ENCODE data around the gene KATNAL2.
"Not testable (repeated sequence)": the region's sequence is repeated elsewhere in the genome, so short reads cannot be mapped to it uniquely, and the experiment has no call there.

The KATNAL2 gene

DNA sequence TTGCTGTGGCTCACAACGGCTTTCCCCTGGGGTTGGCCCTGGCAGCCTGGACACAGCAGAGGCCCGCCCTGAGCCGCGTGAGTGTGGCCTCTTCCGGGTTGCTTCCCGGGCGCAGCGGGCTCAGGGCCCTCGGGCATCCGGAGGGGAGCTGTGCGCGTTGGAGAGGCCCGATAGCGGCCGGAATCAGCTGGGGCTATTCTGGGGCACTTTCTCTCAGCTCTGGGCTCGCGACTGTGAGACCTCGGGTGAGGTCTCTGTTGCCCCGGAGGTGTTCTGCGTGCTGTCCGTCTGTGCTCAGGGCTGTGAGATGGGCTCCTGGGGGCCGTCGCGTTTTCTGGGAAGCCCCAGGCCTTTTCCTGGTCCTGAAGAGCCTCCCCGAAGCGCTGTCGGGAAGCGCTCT, 117.2 kb downstream of the KATNAL2 start:
- not testable (repeated sequence) for DNase-seq

DNA sequence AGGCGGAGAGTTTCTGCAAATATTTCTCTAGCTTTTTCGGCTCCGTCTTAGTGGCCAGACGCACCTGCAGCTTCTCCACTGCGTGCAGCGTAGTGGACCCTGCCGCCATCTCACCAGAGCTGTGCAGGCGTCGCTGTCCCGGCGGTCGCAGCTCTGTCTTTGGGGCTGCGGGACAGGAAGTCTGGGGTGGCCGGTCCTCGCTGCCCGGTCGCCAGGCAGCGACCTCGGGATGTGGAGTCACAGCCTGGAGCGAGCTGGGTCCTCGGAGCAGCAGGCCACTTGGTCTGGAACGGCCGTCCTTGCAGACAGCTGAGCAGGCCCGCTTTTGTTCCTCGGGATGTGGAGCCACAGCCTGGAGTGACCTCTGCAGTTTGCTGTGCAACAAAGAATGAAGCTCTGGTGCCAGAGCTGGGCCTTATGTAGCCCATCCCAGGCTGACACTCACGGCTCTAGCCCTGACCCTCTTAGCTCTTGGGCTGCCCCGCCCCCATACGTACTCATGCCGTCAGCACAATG, 117.8 kb downstream of the KATNAL2 start, which contains the start of gene ELOA2:
TSS of gene ELOA2 (minus strand) at position 466 of the 516 bp plus-strand sequence. CDS start at position 109, 357 bp downstream.
- DNase-seq = no peak

DNA sequence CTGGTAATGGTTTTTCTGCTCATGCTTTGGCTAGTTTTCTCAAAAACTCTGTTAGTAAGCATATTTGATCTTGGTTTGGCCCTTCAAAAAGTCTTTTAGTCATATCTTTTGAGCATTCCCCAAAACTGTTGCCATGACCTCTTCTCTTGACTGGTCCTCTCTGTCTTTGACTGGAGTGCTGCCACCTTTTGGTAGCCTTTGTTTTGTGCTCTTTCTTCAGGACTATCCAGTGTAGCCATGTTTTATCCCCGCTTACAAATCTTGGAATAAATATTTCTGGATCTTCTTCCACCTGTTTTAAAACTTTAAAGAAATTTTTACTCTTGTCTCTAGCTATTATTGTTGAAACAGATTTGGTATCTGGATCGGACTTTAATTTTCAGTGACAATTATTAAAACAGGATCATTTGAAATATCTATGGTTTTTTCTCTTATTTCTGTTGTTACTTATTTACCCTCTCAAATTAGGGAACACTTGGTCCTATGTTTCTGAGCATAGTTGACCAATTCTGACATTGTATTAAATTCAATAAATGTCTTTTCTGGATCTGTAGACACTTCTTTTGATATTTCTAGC, 119.0 kb downstream of the KATNAL2 start:
- DNase-seq = peak; percentile 9

DNA sequence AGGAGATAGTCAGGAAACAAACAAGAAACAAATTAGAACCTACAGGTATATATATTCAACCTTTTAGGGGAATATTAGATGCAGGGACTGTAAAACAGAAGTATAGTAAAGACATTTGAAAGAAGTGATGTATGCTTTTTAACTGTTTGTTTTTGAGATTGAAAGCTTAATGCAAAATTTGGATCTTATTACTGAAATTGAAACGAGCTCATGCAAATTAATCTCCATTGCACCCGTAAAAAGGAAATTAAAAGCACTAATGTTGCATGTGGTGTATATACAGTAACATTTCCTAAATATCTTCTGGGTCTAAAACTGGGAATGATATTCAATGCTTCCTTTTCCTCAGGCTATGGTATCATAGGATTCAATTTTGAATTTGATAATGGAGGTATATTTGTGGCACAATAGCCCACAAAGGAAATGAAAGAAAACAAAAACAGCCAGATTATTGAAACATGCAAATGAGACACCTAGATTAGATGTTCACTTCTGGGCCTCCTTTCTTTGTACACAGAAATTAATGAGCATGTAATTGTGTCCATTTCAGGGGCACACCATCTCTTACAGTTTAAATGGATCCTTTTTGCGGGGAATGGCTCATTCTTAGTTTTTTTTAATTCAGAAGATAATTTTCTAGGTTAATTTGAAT, 119.7 kb downstream of the KATNAL2 start:
- no peak for DNase-seq

DNA sequence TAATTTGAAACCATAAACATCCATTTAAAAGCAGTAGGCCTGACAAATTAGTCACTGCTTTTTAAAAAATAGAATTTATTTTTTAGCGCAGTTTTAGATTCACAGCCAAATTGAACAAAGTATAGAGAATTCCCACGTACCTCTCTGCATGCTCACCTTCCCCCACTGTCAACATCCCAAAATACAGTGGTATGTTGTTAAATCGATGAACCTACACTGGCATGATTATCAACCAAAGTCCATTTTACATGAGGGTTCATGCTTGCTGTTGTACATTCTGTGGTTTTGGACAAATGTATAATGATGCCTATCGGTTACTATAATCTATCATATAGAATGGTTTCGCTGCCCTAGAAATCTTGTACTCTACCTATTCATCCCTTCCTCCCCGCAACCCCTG, 123.6 kb downstream of the KATNAL2 start:
- DNase-seq = no peak

DNA sequence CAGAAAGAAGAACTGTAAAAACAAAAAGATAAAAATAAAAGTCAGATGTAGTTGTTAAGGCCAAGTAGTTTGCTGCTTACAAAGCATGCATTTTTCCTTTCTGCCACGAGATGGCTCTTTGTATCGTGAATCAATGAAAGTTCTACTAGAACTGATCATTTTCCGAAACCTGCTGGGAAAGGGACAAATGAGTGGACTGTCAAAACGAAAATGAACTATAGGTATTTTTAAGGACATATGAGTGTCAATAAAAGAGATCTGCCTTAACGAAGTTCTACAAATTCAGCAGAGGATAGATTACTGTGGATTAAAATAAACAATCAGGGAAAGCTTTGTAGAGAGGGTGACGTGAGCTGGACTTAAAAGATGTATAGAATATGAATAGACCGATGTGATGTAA, 133.1 kb downstream of the KATNAL2 start:
- peak; percentile 12 for DNase-seq

DNA sequence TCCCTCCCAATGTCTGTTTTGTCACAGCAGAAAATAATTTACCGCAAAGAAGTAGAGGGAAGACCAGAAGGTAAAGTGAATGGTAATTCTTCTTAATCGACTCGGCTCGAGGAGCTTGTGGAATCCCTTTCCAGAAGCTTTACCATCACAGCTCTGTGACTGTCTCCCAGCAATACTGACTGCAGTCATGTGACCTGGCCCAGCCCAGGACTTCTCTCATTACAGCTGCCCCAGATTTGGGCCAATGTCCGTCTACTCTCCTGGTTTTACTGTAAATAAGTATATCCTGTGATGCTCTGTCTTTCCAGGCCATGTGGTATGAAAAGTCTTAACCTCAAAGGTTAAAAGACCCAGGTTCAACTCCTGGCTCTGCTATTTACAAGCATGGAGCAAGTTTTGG, 137.0 kb downstream of the KATNAL2 start:
- DNase-seq = no peak

DNA sequence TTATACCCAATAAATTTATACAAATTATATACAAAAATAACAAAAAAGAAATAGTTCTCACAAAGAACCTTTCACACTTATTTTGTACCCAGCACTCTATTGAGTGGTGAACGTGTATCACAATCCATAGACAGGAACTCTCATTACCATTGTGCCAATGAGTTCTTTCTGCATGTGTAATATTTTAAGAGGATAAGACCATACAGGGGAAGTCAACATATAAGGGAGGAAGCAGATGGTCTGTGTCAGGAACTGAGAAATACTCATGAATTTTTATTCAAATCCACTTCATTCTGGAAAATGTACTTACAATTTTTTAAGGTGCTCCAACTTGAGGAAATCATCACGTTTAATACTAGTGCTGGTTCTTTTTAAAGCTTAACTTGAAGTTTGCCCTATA, 145.1 kb downstream of the KATNAL2 start:
- DNase-seq = no peak

DNA sequence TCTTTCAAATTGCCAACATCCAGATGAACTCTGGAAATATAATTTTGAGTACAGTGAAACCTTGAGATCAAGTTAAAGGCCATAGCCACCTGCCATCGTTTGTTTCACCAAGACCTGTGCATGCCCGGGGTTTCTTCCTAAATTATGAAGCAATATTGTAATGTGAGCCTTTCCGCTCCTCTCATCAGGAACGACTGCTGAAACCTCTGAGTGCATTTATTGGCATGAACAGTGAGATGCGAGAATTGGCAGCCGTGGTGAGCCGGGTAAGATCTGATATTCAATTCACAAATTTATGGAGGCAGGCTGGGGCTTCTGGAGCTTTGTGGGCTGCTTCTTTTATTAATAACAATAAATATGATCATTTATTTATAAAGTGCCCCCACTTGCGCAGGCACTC, 145.7 kb downstream of the KATNAL2 start:
- DNase-seq = no peak

DNA sequence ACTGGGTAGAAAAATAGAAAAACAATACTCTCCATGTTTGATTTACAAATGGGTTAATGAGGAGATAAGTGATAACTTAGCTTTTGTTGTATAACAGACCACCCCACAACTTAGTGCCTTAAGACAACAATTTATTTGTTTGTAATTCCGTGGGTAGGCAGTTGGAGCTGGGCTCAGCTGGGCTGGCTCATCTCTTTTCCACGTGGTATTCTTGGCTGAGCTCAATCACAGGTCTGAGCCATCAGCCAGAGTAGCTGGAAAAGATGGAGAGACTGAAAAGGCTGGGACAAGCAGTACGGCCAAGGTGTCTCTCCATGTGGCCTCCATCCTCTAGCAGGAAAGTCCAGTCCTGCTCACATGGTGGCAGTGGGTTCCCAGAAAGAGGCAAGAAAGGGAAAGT, 150.2 kb downstream of the KATNAL2 start:
- no peak for DNase-seq

DNA sequence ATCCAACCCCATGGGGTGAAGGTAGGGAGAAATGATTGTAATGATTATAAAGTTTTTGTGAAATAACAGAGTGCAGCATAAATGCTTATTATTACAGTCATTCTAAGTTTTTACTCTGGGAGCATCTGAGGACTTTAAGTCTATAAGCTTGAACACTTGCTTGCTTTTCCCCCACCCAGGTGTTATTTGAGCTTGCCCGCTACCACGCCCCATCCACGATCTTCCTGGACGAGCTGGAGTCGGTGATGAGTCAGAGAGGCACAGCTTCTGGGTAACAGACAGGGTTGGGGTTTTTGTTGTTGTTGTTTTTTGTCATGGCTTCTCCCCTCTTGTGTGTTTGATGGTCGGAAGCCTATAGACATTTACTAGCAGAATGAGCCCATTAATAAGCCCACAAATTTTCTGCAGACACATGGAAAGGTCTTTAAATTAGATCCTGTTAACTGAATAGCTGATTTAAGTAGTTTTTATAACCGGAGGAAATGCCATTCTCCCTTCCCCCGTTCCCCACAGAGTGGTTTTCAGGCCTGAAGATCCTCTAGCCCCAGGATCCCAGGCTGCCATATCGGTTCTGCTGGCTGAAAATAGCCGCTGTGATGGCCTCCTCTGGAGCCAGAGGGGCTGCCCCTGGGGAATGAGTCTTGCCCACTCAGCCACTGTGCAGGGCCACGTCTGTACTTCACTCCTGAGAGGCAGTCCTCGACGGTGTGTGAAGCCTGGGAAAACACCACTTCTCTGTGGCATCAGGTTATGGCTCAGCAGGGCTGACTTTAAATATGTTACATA, 157.9 kb downstream of the KATNAL2 start:
- DNase-seq = no peak

DNA sequence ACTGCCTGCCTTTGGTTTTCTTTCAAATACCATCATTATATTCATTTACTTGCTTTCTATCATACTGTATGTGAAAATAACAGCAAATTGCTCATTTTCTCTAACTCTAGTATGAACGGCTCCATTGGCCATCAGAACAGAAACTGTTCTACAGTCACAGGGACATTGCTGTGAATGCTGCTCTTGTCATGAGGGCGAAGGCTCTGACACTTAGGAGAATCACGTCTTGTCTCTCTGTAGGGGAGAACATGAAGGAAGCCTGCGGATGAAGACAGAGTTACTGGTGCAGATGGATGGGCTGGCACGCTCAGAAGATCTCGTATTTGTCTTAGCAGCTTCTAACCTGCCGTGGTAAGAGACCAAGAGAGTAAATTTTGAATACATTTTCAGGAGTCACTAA, 159.7 kb downstream of the KATNAL2 start:
- no peak for DNase-seq

DNA sequence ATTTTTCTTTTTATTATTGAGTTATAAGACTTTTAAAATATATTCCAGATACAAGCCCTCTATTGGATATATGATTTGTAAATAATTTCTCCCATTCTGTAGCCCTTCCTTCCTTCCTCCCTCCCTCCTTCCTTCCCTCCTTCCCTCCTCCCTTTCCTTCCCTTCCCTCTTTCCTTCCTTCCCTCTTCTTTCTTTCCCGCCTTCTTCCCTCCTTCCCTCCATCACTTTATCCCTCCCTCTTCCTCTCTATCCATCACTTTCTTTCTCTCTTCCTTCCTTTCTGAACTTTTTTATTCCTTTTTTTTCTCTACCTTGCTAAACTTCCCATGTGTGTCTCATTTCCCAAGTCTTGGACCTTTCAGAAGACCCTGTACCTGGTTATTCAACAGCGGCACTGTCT, 163.5 kb downstream of the KATNAL2 start:
- DNase-seq = no peak

DNA sequence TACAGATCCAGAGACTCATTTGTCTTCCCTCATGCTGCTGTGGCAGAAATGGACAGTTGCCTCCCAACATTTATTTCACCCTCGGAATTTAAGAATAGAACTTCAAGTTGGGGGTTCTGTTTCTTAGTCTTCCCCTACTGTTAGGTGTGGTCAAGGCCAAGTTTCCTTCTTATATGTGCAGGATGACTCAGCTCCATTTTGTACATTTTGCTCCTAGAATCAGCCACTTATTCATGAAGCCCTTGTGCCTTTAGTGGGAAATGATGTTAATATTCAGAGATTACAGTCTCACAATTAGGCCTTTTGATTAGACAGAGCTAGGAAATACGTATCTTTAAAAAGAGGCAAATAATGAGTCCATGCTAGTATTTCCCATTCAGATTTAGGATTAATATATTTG, 164.2 kb downstream of the KATNAL2 start:
- no peak for DNase-seq

DNA sequence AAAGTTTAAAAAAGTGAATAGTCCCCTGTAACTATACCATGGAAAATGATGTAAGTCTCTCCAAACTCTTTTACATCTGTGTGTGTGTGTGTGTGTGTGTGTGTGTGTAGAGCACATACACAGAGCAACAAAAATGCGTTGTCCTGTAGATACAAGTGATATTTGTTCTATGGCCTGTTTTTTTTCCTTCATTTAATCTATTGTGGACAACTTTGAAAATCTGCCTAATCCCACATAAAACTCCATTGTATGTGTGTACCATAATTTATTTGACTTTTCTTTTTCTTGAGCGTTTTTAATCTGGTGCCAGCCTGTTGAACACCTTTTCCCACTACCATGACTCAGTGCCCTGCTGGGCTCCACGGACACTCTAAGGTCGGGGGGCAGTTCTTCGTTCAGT, 170.3 kb downstream of the KATNAL2 start:
- no peak for DNase-seq

DNA sequence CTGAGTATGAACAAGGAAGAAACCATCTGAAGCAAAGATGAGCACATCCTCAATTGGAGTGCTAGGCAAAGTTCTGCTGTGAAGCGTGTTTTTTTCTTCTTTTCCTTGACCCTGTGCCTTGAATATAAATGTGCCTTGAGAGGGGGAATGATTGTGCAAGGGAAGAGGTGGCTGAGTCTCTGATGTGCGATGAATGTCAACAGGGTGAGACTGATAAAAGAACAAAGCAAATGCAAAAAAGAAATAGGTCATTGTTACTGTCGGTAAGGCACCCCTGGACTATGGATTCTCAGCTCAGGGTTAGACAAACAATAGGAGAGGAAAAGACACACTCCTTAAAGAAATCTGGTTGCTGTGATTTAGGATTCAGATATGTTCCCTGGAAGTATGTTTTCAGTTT, 178.4 kb downstream of the KATNAL2 start:
- DNase-seq = no peak

DNA sequence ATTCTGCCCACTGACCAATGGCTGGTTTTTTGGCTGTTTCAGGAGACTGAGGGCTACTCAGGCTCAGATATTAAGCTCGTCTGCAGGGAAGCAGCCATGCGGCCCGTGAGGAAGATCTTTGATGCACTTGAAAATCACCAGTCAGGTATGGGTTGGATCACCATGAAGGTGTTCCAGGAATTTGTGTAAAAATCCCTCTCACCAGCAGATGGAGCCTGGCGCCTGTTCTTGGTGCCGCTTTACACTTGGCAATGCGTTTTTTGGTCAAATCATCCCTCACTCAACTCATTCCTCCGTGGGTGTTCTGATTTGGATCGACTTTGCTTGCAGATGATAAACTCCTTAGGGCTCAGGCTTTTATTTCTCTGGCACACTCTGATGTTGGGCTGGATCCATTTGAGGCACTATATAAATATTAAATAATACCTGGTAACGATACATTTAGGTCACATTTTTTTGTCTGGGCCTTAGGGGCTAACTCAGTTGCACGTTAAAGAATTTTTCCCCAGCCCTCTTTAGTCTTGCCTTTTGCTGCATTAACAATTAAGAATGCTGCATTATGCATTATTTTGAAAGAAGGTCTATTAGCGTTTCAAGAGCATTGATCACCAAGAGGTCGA, 182.9 kb downstream of the KATNAL2 start:
- DNase-seq = peak; percentile 25

DNA sequence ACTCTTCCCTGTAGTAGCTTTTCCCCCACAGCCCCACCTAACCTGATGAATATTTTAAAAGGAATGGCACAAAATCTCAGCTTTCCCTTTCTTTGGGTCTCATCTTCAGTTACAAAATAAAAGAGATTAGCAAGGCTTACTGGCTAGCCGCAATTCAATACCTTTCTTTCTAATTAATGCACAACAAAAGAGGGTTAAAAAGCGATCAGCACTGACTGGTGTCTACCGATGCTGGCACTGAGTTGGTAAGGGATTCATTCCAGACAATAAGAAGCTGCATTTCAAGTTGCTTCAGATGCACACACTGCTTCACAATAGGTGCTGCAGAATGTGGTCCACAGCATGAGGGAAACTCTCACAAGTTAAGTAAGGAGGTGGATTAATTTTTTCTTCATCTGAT, 191.0 kb downstream of the KATNAL2 start:
- no peak for DNase-seq

DNA sequence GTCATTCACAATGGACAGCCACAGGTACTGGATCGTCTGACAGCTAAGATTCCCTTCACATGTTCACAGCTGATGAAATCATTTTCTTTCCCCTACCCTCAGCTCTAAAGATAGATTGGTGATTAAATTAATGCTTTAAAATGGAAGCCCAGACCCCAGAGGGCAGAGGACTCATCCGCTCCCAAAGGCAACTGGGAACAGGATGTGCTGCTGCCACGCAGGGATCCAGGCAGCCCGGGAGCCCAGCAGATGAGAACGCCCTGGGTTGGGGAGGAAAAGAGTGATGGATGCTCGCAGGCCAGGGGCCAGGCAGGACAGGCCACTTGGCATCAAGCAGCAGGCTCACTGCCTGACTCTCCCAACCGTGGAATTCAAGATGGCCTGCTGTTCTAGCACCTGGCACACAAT, 191.6 kb downstream of the KATNAL2 start:
- DNase-seq = no peak

DNA sequence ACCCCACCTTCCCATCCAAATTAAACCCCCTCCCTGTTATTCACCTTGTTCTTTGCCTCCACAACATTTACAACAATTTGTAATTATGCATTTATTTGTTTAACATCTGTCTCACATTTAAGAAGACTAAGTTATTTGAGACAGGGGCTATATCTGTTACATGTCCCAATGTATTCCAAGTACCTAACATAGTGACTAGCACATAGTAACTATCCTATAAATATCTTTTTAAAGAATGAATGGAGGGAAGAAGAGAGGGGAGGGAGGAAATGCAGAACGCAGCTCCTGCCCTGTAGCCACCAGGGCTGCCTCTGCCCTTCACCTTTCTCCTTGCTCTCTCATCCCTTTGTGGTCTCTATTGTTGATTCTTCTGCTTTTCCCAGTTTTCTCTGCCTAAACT, 192.3 kb downstream of the KATNAL2 start:
- DNase-seq = no peak

DNA sequence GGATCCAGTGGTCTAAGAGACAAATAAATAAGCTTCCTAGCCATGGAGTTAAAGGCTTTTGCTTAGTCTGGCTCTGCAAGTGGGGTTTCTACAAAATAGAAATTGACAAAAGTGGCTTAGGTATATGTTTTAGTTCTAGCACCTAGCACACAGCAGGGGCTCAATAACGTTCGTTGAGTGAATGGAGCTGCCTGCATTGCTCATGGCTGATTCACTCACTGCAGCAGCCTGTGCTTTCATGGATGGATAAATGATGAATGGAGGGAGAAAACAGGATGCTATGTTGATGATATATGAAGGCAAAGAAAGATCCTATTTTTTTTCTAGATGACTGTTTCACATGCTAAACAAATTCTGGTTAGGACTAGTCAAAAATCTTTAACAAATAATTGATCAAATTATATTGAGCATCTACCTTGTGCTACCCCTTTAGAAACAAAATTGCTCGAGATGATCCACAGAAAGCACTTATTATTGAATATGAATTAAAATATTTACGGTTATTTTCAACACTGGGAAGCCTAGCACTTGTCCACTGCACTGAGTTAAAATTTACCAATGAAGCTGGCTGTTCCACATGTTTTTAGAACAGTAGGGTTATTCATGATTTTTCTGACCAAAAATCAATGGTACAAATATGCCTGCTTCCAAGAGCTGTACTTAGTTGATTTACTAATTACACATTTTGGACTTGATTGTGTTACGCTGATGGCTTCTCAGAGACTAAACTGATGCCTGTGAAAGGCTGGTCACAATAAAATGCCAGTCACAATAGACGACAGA, 193.3 kb downstream of the KATNAL2 start:
- no peak for DNase-seq

DNA sequence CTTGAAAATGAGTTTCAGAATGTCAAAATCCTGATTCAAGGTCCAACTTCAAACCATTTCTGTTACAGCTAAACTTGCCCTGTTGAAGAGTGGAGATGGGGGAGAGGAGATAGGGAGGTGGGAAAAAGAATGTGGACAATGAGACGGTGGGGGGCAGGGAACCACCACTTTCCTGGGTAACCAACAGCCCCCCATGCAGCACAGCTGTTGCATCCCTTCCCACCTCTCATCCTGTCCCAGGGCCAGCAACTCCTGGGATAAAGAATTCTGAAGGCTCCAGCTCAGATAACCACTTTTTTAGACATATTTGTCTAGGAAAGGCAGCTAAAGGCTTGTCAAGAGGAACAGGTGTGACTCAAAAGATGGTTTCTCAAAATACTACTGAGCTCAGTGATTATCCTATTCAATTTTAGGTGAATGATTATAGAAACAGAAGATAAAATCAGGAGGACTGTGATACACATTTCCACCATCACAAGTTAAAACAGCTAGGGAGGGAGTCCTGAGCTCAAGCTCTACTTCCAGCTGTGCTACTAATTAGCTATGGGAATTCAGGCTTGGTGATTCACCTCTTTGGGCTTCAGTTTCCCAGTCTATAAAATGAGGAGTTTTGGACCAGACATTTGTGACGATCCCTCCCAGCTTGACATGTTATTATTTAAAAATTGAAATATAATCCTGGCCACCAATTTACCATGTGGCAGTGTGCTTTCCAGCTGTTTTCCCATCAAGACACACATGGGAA, 196.6 kb downstream of the KATNAL2 start:
- DNase-seq = no peak

All from DMS79 treated with DMSO at 0.1 percent for 48 hours (cell line).